ENCODE results near the gene ME2. TPM values are rescaled to one million over a fixed set of nuclear protein-coding genes. Genes with fewer than 3 reads are reported as not detected.

ME2 gene
- total and polyA plus RNA-seq, 2 of the 8 experiments (the other 6 are each of a cell fraction or from before 2014, with no cell fraction given) = 54.7 to 66.9 TPM

- no peak for TF ChIP-seq ATF2 (IDR thresholded peaks at IDR 0.05; ENCODE audit: low read length)
- no peak for TF ChIP-seq SIX5 (IDR thresholded peaks at IDR 0.05; ENCODE audit: low read depth, low read length)
- TF ChIP-seq TAF7 (optimal IDR thresholded peaks at IDR 0.05; ENCODE audit: borderline replicate concordance, low read depth, low read length) = no peak
- no peak for TF ChIP-seq KDM5A (IDR thresholded peaks at IDR 0.05; ENCODE audit: low read length)
These were observed 76.3 kb downstream of the ME2 start (continued) for GRCh38 chr18:50955253-50955652.

Data from H1 (cell line).